SK-N-SH (cell line): Measurements from ENCODE around the gene STAG3. TPM values are rescaled to one million over a fixed set of nuclear protein-coding genes. Genes with fewer than 3 reads are reported as not detected.
A peak's percentile ranks its signal among the peaks of the same experiment; 100 is the strongest.

Source experiments
- CTCF ChIA-PET: fragments of 300-600, 350-600 bp; formaldehyde crosslinking; extraction: SDS; loops from one replicate; lab custom pipeline; 2021; lab: Yijun Ruan, JAX
- POLR2A ChIA-PET: fragments of 350-600 bp; sonication (Branson Sonifier 250); formaldehyde crosslinking; extraction: SDS; loops from one replicate; lab custom pipeline; 2020; ENCODE audit warnings: antibody characterized with exemption, inconsistent platforms; lab: Yijun Ruan, JAX
- DNase-seq: peaks from one replicate; pipeline ENCODE4 v3.0.0; 2012
- H2AFZ ChIP-seq: fragments of 200-600 bp; sonication (generic); 2 replicates; pipeline ENCODE4 v1.8.1; 2016; ENCODE audit warnings: antibody characterized with exemption, mild to moderate bottlenecking, low read depth
- H3F3A ChIP-seq: fragments of 200-600 bp; sonication (generic); replicated peaks from 2 replicates; pipeline ENCODE3; 2016; ENCODE audit warnings: antibody characterized with exemption, mild to moderate bottlenecking; ENCODE audit not compliant: insufficient read depth
- H3K27ac ChIP-seq, 2 experiments: fragments of 200-500 bp in 1 of 2; fragments of 200-600 bp in 1 of 2; sonication (Bioruptor generic) in 1 of 2; sonication (generic), shearing (Covaris generic) in 1 of 2; 2 replicates each; pipeline versions ENCODE4 v1.5.1 to v1.6.1; 2014 to 2016; ENCODE audit warnings: low read depth in 2 of 2, inconsistent platforms in 1 of 2, low read length in 1 of 2, mild to moderate bottlenecking in 1 of 2, mixed read lengths in 1 of 2
- H3K27me3 ChIP-seq: fragments of 200-600 bp; sonication (generic), shearing (Covaris generic); 2 replicates; pipeline ENCODE4 v1.6.1; 2016; ENCODE audit warnings: mixed run types; ENCODE audit not compliant: insufficient read depth
- H3K36me3 ChIP-seq, 2 experiments: fragments of 200-500 bp in 1 of 2; fragments of 200-600 bp in 1 of 2; sonication (Bioruptor generic) in 1 of 2; sonication (generic) in 1 of 2; replicated peaks in 1 of 2; 2 replicates each; pipeline versions ENCODE3 to v1.5.1; 2014 to 2016; ENCODE audit warnings: low read length in 1 of 2, mild to moderate bottlenecking in 1 of 2; ENCODE audit not compliant: insufficient read depth in 2 of 2, control insufficient read depth in 1 of 2
- H3K4me1 ChIP-seq, 2 experiments: fragments of 200-500 bp in 1 of 2; fragments of 200-600 bp in 1 of 2; sonication (Bioruptor generic) in 1 of 2; sonication (generic), shearing (Covaris generic) in 1 of 2; 2 replicates each; pipeline versions ENCODE4 v1.5.1 to v1.6.1; 2014 to 2016; ENCODE audit warnings: low read depth in 1 of 2, low read length in 1 of 2, mixed run types in 1 of 2; ENCODE audit not compliant: insufficient read depth in 2 of 2, control insufficient read depth in 1 of 2
- H3K4me2 ChIP-seq: fragments of 200-600 bp; sonication (generic), shearing (Covaris generic); 2 replicates; pipeline ENCODE4 v1.6.1; 2017; ENCODE audit warnings: mixed run types
- H3K4me3 ChIP-seq, 2 experiments: fragments of 200-500 bp in 1 of 2; fragments of 200-600 bp in 1 of 2; sonication (Bioruptor generic) in 1 of 2; sonication (generic), shearing (Covaris generic) in 1 of 2; 2 replicates each; pipeline versions ENCODE4 v1.5.1 to v1.8.1; 2014 to 2016; ENCODE audit warnings: low read depth in 2 of 2, inconsistent platforms in 1 of 2, low read length in 1 of 2, mild to moderate bottlenecking in 1 of 2, mixed read lengths in 1 of 2, moderate library complexity in 1 of 2
- H3K79me2 ChIP-seq: fragments of 200-600 bp; sonication (generic); 2 replicates; pipeline ENCODE4 v1.8.1; 2017; ENCODE audit warnings: mild to moderate bottlenecking; ENCODE audit not compliant: insufficient read depth
- H3K9ac ChIP-seq: fragments of 200-600 bp; sonication (generic); 2 replicates; pipeline ENCODE4 v1.6.1; 2017; ENCODE audit warnings: mixed run types
- H3K9me2 ChIP-seq: fragments of 200-600 bp; sonication (generic); 2 replicates; pipeline ENCODE4 v1.6.1; 2017; ENCODE audit warnings: mixed run types
- H3K9me3 ChIP-seq: fragments of 200-600 bp; sonication (generic); 2 replicates; pipeline ENCODE4 v1.6.1; 2017; ENCODE audit warnings: mixed run types, mild to moderate bottlenecking, moderate library complexity
- H4K20me1 ChIP-seq: fragments of 200-600 bp; sonication (generic); 2 replicates; pipeline ENCODE4 v1.6.1; 2017; ENCODE audit warnings: mild to moderate bottlenecking, mixed run types; ENCODE audit not compliant: insufficient read depth
- EZH2phosphoT487 ChIP-seq: fragments of 200-600 bp; sonication (generic); IDR thresholded peaks from 2 replicates; pipeline ENCODE4 v1.6.1; 2017; ENCODE audit warnings: low read depth, mixed run types, mild to moderate bottlenecking, antibody characterized with exemption, moderate library complexity, borderline replicate concordance
- FOXM1 ChIP-seq: IDR thresholded peaks from 2 replicates; pipeline ENCODE4 v1.4.0; 2012; ENCODE audit warnings: low read depth, mild to moderate bottlenecking
- JUND ChIP-seq: IDR thresholded peaks from 2 replicates; pipeline ENCODE4 v1.4.0; 2012
- MEF2A ChIP-seq: IDR thresholded peaks from 2 replicates; pipeline ENCODE4 v1.4.0; 2012; ENCODE audit warnings: low read depth, borderline replicate concordance
- MXI1 ChIP-seq: IDR thresholded peaks from 2 replicates; pipeline ENCODE4 v1.6.1; 2012; ENCODE audit warnings: mild to moderate bottlenecking, low read depth, low read length, improper control_type of control experiment
- POLR2AphosphoS5 ChIP-seq: IDR thresholded peaks from 2 replicates; pipeline ENCODE4 v1.6.1; 2012; ENCODE audit warnings: low read depth, low read length
- RAD21 ChIP-seq: IDR thresholded peaks from 2 replicates; pipeline ENCODE4 v1.6.1; 2012; ENCODE audit warnings: mild to moderate bottlenecking, low read length
- SIN3A ChIP-seq: IDR thresholded peaks from 2 replicates; pipeline ENCODE4 v1.6.1; 2012; ENCODE audit warnings: low read depth, mild to moderate bottlenecking, low read length, moderate library complexity, borderline replicate concordance
- SMC3 ChIP-seq: IDR thresholded peaks from 2 replicates; pipeline ENCODE4 v1.6.1; 2012; ENCODE audit warnings: low read depth, low read length, improper control_type of control experiment
- TAF1 ChIP-seq: IDR thresholded peaks from 2 replicates; pipeline ENCODE4 v1.6.1; 2012; ENCODE audit warnings: low read depth, mild to moderate bottlenecking, low read length, moderate library complexity, borderline replicate concordance
- WGBS: methylation state at CpG from one replicate; pipeline ENCODE4 v1.1.6; 2017; ENCODE audit warnings: low lambda C conversion rate; 5-methylcytosine and 5-hydroxymethylcytosine counted together
- polyA plus RNA-seq, 3 experiments: library from polyadenylated mRNA; depleted of rRNA; stranded (reverse); fragments of >200 nt; gene quantifications; 2 replicates each; pipeline ENCODE4 v1.2.3, GENCODE V29; 2012
- TF ChIP-seq, protein P1 (sequence below): IDR thresholded peaks from 2 replicates; pipeline ENCODE4 v1.6.1; 2012; ENCODE audit warnings: mild to moderate bottlenecking, low read depth, low read length, moderate library complexity
- TF ChIP-seq, protein P2 (sequence below): IDR thresholded peaks from 2 replicates; pipeline ENCODE4 v1.4.0; 2012; ENCODE audit warnings: low read depth
- TF ChIP-seq, protein P3 (sequence below): IDR thresholded peaks from 2 replicates; pipeline ENCODE4 v1.4.0; 2012; ENCODE audit warnings: low read depth, borderline replicate concordance
- TF ChIP-seq, protein P4 (sequence below): fragments of 150-350 bp; IDR thresholded peaks from 2 replicates; pipeline ENCODE4 v1.6.1; 2016; ENCODE audit warnings: mild to moderate bottlenecking, low read depth, low read length

STAG3 gene
- polyA plus RNA-seq, 1 of the 3 experiments (the other 2 are of a cell fraction): 0.10 TPM

DNA sequence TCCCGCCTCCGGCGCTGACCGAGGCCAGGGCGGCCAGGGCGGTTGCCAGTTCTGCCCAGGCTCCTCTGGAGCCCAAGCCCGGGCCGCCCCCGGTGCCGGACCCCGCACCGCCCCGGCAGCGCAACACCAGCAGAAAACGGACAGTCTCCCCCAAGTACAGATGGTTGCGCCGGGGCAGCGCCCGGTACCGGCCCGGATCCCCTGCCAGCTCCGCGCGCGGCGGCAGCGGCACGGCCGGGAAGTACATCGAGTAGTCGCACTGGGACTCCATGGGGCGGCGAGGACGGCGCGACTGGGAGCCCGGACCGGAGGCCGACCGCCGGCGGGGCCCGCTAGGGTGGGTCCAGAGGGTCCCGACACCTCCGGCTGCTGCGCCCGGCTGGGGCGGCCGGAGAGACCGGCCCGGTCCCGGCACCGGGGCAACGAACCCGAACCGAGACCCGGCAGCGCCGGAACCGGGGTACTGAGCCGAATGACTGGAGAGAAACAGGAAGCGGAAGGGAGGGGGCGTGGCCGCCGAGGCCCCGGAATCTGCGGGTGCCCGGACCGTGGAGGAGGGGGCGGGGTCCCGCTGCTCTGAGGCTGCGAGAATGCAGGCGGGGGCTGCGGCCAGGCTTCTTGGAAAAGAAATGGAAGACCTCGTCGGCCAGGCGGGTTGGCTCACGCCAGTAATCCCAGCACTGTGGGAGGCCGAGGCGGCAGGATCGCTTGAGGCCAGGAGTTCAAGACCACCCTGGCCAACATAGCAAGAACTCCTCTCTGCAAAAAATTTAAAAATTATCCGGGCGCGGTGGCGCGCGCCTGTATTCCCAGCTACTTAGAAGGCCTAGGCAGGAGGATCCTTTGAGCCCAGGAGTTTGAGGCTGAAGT, 19.3 kb upstream of the STAG3 start, which contains the start of gene TRAPPC14 (continued):
- TF ChIP-seq, protein P1, sequence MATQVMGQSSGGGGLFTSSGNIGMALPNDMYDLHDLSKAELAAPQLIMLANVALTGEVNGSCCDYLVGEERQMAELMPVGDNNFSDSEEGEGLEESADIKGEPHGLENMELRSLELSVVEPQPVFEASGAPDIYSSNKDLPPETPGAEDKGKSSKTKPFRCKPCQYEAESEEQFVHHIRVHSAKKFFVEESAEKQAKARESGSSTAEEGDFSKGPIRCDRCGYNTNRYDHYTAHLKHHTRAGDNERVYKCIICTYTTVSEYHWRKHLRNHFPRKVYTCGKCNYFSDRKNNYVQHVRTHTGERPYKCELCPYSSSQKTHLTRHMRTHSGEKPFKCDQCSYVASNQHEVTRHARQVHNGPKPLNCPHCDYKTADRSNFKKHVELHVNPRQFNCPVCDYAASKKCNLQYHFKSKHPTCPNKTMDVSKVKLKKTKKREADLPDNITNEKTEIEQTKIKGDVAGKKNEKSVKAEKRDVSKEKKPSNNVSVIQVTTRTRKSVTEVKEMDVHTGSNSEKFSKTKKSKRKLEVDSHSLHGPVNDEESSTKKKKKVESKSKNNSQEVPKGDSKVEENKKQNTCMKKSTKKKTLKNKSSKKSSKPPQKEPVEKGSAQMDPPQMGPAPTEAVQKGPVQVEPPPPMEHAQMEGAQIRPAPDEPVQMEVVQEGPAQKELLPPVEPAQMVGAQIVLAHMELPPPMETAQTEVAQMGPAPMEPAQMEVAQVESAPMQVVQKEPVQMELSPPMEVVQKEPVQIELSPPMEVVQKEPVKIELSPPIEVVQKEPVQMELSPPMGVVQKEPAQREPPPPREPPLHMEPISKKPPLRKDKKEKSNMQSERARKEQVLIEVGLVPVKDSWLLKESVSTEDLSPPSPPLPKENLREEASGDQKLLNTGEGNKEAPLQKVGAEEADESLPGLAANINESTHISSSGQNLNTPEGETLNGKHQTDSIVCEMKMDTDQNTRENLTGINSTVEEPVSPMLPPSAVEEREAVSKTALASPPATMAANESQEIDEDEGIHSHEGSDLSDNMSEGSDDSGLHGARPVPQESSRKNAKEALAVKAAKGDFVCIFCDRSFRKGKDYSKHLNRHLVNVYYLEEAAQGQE: no peak
- TF ChIP-seq, protein P2, sequence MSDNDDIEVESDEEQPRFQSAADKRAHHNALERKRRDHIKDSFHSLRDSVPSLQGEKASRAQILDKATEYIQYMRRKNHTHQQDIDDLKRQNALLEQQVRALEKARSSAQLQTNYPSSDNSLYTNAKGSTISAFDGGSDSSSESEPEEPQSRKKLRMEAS: peak; percentile 62; the same call in 1 of the 2 replicates
- TF ChIP-seq MXI1 (peak; percentile 72), JUND (no peak), FOXM1 (no peak; the same call in 1 of the 2 replicates), SMC3 (no peak)
- TF ChIP-seq, protein P3, sequence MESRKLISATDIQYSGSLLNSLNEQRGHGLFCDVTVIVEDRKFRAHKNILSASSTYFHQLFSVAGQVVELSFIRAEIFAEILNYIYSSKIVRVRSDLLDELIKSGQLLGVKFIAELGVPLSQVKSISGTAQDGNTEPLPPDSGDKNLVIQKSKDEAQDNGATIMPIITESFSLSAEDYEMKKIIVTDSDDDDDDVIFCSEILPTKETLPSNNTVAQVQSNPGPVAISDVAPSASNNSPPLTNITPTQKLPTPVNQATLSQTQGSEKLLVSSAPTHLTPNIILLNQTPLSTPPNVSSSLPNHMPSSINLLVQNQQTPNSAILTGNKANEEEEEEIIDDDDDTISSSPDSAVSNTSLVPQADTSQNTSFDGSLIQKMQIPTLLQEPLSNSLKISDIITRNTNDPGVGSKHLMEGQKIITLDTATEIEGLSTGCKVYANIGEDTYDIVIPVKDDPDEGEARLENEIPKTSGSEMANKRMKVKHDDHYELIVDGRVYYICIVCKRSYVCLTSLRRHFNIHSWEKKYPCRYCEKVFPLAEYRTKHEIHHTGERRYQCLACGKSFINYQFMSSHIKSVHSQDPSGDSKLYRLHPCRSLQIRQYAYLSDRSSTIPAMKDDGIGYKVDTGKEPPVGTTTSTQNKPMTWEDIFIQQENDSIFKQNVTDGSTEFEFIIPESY: no peak

DNA sequence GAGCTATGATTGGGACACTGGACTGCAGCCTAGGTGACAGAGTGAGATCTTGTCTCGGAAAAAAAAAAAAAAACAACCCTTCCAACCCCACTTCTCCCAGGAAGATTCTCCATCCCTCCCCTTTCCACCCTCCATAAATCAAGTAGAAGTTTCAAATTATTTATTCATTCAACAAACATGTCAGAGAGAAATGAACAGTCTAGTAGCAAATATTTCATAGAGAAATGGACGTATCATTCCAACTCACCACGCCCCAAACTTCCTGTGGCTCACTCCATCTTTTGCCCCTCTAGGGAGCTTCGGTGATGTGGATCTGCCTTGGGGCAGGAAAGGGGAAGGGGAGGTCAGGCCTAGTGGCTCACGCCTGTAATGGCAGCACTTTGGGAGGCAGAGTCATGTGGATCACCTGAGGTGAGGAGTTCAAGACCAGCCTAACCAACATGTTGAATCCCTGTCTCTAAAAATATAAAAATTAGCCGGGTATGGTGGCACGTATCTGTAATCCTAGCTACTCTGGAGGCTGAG, 18.6 kb upstream of the STAG3 start:
- TF ChIP-seq EZH2phosphoT487 (no peak), SIN3A (no peak), MEF2A (no peak), TAF1 (no peak), RAD21 (no peak), FOXM1 (no peak), POLR2AphosphoS5 (no peak)
- TF ChIP-seq, protein P4, sequence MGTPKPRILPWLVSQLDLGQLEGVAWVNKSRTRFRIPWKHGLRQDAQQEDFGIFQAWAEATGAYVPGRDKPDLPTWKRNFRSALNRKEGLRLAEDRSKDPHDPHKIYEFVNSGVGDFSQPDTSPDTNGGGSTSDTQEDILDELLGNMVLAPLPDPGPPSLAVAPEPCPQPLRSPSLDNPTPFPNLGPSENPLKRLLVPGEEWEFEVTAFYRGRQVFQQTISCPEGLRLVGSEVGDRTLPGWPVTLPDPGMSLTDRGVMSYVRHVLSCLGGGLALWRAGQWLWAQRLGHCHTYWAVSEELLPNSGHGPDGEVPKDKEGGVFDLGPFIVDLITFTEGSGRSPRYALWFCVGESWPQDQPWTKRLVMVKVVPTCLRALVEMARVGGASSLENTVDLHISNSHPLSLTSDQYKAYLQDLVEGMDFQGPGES: no peak
- 87% methylated on average over 7 of the region's 7 CpGs for WGBS
- peak; percentile 39 for DNase-seq
- peak overlapping the region; percentile 83 for H2AFZ ChIP-seq
- H3K4me3 ChIP-seq: peak overlapping the region; percentile 87 to 93
- peaks cover 5% of the 10 kb centered on the region for H3F3A ChIP-seq
- peak overlapping the region; percentile 36 to 62; a peak in 3 of 4 replicates for H3K27ac ChIP-seq
- ChIA-PET POLR2A (interaction anchor here (0.6 to 4.3 kb wide), 2 partner anchors 9 to 11 kb away, joined by 4 to 25 read pairs; partner anchors contain the start of genes GAL3ST4 and LAMTOR4), CTCF (interaction anchor here (0.7 to 3.2 kb wide), 8 partner anchors 9 to 77 kb away, joined by 3 to 16 read pairs (median 4); partner anchors contain the start of genes GAL3ST4, GPC2, LAMTOR4 and STAG3)
- H3K79me2 ChIP-seq: peaks cover 40% of the 10 kb centered on the region
- H3K4me1 ChIP-seq: peaks cover 11 to 19% of the 10 kb centered on the region in 2 experiments; a peak in 2 of 4 replicates
- H3K9ac ChIP-seq: peak overlapping the region; percentile 85
- no peaks in the 10 kb centered on the region for H3K9me3 ChIP-seq
- H4K20me1 ChIP-seq: peaks cover 20% of the 10 kb centered on the region
- no peaks in the 10 kb centered on the region for H3K27me3 ChIP-seq
- H3K9me2 ChIP-seq: no peaks in the 10 kb centered on the region
- H3K4me2 ChIP-seq: peak overlapping the region; percentile 100
- peaks cover 21 to 28% of the 10 kb centered on the region in 2 experiments for H3K36me3 ChIP-seq
